NCI-H2107 (cell line): ENCODE results near the gene PPP4R2.
A peak's percentile ranks its signal among the peaks of the same experiment; 100 is the strongest.

Experiments
- DNase-seq: peaks from one replicate; lab custom pipeline; 2025; lab: John Stamatoyannopoulos, UW

The PPP4R2 gene

DNA sequence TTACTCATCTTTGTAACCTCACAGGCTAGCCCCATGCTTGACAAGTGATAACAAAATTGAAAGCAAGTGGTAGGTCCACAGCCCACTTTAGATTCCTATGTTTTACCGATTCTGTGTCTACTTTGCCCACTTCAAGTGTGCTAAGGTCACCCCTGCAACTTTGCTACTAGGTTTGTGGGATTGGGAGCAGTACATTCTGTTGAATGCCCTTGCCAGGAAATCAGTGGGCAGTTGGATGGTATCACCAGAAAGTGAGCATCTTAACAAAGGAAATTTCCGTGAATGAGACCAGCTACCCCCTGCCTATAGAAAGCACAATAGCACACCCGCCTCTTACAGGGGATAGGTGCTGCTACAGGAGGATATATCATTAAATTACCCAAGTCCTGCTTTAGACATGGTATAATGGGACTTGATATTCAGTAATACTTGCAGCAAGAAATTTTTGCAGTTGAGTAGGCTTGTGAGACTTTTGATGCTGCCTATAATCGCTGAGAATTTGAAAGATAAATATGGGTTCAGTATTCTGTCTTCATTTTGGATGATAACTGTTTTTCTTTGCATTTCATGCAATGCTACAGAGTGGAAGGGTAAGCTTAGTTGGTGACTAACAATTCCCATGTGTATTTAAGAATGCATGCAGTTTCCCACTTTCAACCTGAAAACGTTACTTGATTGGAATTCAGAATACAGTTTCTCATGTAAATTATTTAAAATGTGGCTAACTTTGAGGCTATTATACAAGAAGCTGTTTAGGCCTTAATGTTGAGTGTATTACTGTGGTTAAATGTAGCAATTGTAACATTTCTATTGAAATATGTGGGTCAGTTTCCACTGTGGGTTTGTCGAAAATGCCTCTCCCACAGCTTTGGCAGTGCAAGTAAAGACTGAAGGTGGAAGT is 74.3 kb downstream of the PPP4R2 start:
- DNase-seq: no peak

DNA sequence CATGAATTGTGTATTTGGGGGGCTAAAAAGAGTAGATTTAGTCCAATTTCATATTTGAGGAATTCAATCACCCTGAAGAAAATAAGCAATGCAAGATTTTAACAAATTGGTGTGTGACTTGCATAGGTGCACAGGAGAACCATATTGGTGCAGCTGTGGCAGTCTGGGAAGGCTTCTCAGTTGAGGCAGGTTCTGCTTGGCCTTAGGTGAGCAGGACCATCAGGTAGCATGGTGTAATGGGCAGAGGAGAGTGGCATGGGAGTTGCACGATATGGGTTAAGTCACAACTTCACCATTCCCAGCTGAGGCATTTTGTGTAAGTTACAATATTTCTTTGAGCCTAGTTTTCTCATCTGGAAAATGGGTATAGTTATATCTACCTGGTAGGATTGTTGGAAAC is 75.3 kb downstream of the PPP4R2 start:
- no peak for DNase-seq

DNA sequence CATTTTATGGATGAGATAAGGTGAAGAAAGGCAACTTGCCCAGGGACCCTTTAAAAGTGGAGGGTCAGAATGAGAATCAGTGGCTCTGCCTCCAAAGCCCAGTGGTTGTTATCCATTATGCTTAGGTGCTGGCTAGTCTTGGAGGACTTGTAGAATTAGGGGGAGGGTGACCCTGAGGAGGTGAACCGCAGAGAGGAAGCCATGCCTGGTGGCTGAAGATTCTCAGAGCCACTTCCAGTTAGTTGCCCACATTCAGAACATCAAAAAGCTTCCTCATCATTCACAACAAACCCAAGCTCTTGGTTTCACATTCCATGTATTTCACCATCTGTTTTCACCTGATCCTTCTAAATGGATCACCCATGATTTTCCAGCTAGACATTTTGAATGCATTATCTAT is 76.0 kb downstream of the PPP4R2 start:
- DNase-seq: no peak

DNA sequence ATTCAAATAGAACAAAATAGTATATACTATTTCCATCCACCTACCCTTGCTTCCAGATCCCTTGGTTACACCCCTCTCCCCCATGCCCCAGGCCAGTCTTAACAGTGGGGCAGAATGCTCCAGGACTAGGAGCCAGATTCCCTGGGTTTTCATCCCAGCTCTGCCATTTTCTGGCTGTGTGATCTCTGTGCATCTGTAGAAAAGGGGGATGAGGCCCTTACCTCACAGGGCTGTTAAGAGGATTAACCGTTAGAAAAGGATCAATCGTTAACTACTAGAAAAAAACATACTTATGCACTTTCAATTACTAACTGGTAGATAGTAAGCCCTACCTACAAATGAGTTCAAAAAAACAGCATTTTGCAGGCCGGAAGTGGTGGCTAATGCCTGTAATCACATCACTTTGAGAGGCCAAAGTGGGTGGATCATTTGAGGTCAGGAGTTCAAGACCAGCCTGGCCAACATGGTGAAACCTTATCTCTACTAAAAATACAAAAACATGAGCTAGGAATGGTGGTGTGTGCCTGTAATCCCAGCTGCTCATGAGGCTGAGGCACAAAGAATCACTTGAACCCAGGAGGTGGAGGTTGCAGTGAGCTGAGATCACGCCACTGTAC is 76.6 kb downstream of the PPP4R2 start:
- DNase-seq: no peak

DNA sequence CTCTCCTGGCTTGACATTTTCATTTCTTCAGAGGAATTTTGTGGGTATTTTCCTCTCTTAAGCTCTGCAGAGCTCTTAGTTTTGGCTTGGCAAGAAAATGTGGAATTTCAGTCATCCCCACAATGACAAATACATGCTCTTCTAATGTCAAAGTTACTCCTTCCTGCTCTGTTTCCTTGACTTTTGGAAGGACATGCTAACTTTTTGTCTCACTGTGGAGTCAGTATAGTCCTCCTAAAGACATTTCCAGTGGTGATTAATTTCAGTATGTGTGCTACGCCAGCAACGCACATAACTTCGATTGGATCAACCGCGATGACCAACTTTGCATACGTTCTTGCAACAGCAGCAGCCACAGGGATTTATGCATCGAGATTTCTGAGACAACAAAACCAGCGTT is 78.2 kb downstream of the PPP4R2 start:
- DNase-seq: no peak

DNA sequence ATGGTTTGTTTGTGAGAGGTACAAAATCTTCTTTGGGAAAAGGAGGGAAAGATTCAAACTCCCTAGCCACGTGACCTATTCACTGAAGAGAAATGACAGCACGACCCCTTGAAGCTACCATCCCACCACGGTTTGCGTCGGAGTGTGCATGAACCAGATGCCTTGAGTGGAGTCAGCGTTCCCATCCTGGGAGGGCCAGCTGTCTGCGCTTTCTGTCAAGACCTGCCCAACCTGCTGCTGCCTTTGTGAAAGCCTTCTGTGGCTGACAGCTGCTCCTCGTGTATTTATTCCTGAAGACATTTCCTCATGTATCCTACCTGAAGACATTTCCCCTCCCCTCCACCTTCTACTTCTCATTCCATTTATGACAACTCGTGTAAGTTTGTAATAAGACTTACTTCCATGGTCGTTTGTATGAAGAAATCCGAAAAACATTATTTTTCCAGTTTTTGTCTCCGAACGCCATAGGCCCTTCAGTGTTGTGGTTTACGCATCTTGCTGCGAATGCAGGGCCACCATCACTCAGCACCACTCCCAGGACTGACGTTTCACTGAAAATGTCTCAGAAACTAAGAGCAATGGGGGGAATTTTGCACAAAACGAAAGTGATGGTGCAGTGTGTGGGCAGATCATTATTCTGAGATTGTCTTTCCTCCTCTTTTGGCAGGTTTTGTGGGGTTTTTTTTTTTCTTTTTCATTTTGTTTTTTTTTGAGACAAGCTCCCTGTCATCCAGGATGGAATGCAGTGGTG is 83.8 kb downstream of the PPP4R2 start:
- DNase-seq: no peak

DNA sequence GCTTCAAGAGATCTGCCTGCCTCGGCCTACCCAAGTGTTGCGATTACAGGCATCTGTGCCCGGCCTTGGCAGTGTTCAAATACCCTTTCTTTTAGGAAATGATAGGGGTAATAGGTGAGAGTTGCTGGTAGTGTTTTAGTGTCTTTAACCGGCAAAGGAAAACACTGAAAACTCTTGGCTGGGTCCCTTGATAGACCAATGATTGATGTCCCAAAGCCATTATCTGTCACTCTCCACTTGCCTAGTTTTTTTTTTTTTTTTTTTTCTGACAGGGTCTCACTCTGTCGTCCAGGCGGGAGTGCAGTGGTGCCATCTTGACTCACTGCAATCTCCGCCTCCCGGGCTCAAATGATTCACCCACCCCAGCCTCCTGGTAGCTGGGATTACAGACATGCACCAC is 84.5 kb downstream of the PPP4R2 start:
- DNase-seq: no peak

DNA sequence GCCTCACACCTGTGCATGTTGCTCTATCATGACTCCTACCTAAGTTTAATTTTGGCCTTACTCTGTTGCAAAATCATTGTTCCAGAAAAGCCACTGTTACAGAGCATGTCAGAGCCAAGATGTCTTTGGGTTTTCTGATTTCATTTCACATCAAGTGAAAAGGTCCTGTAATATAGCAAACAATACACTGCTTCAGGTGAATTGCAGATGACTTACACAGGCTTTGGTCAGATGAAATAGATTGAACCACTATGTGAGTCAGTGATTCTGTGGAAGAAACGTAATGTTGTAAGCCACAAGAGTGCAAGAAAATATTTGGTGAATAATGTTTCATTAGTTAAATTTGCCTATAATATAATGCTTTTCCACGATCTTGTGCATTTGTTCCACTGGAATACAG is 87.6 kb downstream of the PPP4R2 start:
- DNase-seq: no peak

DNA sequence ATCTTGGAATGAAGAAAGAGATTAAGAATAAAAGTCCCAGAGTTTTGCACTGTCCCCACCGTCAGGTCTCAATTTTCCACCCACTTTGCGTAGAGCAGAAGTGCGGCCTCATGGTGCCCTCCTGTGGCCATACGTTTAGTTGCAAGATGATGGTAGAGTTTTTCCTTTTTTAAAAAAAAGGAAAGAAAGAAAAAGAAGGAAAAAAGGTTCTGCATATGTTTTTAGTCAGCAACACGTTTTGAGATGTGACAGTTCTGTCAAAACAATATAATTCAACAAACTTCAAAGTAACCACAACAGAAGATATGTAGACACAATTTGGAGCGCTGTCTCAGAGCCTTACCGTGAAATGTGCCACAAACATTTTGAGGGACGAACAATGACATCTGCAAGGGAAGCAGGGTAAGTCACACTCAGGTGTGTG is 89.5 kb downstream of the PPP4R2 start:
- DNase-seq: no peak

DNA sequence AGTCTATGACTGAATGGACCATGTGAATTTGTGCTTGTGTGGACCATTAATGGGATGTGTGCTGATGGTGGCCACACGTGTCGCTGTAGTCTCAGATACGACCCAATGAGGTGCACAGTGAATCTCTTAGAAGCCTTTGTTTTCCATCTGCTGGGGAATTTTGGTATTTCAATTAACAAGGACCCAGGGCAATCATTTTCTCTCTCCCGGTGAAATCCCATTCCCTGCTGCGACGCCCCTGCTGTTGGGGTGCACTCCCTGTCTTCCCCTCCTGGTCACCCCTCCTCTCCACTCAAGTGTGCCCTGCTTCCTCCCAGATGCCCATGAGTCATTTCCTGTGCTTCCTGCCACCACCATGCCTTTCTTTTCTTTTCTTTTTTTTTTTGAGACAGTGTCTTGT is 97.5 kb downstream of the PPP4R2 start:
- no peak for DNase-seq

DNA sequence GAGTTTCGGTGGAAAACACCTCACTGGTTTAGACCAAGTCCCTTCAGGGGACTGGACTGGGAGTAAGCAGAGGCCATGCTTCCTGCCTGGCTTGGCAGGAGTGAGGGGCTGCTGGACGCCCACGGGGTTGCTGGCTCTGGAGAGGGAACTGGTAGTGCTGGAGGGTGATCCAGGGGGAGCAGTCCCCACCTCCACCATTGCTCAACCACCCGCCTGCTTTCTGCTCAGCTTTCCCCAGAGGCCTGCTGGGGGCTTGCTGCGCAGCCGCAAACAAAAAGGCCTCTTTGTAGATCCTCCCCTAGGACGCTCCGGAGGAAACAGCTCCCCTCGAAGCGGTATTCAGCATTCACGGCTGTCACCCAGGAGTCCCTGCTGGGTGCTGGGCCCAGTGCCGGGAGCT is 98.3 kb downstream of the PPP4R2 start:
- no peak for DNase-seq

DNA sequence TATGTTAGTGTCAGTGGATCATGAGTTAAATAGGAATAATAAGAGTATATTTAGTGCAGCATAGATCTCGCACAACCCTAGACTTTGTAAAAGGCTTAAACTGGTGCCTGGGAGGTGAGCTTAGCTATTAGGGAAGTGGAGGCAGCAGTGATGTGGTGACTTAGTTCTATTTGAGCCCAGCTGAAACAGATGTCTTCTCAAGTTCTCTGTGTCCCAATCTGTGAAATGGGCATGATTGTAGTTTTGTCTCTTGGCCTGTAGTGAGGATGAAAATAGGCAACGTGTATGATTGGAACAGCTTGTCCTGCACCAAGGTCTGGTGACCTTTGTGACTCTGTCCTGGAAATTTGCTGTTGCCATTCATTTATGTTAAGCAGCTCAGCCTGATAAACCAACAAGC is 99.6 kb downstream of the PPP4R2 start:
- DNase-seq: no peak

DNA sequence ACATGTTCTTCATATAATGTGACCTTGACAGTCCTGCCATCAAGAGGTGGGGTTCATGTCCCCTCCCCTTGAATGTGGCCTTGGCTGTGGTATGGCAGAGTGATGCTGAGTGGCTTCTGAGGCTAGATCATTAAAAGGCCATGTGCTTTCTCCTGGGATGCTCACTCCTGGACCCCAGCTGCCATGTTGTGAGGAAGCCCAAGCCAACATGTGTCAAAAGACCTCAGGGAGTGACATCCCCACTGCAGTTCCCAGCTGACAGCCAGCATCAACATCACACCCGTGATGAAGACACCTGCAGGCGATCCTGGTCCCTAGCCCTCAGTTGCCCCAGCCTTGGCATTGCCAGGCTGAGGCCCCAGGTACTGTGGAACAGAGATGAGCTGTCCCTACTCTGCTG is 101.4 kb downstream of the PPP4R2 start:
- DNase-seq: no peak

DNA sequence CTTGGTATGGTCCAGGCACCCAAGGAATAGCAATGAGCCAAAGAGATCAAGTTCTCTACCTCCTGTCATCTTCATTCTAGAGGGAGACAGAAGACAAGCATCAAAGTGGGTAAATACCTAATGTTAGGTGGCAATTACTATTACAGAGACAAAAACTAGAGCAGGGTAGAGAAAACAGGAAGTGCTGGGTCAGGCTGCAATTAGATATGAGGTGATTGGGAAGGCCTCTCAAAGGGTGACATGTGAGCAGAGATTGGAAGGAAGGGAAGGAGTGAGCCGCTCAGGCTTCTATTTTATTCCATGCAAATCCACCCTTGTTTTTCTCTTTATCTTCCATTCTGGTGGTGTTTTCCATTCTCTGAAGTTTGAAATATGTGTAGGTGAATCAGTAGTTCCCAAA is 102.3 kb downstream of the PPP4R2 start:
- DNase-seq: no peak

DNA sequence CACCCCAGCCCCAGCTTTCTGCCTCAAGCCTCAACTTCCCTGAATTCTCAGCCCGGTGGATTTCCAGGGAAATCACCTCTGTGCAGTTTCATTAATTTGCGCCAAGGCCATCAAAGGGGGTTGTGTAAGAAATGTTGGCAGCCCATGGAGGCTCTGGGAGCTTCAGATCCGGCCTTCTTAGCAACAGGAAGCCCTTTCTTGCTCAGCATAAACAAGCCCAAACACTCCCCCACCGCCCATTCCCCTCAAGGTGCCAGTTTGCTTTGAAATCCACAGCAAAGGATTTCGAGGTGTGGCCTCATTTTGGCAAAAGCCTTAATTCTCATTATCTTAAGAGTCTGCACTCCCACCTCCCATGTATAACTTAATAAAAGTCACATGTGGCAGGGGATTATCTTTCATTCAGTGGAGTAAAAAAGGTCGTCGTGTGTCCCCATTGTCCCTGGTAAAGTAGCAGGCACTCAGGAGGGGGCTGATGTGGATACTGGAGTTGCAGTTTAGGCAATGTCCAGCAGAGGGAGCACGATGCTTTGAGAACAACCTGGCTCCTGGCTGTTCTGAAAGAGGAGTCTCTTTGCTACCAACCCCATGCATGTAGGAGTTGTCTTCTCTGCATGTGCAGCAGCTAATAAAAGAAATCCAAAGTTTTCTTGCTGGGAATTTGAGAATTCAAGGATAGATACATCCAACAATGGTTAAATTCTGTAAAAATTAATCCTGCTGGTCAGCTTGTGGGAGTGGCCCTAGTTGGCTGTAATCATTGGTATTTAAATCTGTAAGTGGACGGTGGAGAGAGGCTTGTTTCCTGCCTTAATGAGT is 104.3 kb downstream of the PPP4R2 start:
- DNase-seq: peak; percentile 21

DNA sequence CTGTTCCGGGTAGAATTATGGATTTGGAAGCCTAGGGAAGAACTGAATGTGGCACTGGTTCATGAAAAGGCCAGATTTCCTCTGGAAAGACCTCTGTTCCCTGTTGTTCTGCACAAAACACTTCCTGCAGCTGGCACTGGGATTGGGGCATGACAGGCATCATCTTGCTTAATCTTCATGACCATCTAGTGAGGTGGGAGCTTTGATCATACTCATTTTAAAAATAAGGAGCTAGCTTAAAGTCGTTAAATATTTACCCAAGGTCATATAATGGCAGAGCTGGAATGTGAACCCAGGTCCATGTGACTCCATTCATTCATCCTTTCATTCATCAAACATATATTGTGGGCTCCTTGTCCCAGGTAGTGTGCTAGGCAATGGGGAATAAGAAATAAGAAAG is 105.3 kb downstream of the PPP4R2 start:
- DNase-seq: no peak

DNA sequence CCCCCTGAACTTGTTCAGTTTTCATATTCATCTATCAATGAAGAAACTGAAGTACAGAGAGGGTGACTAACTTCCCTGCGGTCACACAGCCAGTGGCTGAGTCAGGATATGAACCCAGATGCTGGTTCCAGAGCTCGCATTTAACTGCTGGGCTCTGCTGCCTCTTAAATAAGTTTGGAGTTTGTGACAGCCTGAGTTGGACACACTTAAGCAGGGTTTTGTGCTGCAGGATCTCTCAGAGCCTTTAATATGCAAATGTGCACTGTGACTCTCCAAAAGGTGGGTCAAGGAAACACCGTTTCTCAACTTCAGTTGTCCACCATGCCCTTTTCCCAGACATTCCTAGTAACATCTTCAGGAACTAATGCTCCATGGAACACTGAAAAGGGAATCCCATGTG is 110.6 kb downstream of the PPP4R2 start:
- DNase-seq: no peak

DNA sequence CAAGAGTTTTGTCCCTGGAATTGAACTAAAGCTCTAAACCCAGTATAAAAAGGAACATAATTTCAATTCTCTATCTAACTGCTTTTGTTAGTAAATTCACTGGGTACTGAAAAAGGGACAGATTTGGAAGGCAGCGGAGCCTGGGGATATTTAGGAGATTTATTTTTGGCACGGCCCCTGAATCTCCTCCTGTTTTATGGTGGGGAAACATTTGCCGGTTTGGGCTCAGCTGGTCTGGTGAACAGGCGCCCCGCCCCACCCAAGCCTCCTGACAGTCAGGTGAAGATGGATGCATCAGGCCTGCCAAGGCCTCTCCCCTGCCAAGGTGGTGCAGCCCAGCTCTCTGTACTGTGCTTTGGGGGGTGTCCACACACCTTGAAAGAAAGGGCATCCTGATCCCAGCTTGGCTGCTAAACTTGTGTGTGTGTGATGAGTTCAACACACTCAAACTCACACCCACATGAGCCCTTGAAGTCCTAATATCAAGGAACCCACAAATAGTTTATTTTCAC is 111.1 kb downstream of the PPP4R2 start:
- no peak for DNase-seq

DNA sequence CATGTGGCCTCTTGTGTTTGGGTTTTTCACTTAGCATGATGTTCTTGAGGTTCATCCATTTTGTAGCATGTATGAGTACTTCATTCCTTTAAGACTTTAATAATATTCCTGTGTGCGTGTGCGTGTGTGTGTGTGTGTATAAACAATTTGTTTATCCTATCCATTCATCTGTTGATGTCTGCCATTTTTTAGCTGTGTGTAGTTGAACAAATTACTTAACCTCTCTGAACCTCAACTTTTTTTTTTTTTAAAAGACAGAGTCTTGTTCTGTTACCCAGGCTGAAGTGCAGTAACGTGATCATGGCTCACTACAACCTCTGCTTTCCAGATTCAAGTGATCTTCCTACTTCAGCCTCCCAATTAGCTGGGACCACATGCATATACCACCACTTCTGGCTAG is 112.1 kb downstream of the PPP4R2 start:
- DNase-seq: no peak

DNA sequence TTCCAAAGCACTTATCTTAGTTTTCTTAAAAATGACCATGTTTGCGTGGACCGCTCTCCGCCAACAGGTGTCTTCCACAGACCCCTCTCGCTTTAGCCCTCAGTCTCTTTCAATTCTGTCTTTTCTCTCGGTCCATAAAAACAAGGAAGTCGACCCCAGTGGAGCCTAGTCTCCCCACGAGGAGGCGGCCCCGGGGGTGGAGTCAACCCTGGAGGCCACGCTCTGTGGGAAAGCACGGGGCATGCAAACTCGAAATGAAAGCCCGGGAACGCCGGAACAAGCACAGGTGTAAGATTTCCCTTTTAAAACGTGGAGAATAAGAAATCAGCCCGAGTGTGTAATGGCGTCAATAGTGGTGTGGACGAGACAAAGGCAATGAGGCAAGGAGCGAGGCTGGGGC is 113.9 kb downstream of the PPP4R2 start:
- no peak for DNase-seq

DNA sequence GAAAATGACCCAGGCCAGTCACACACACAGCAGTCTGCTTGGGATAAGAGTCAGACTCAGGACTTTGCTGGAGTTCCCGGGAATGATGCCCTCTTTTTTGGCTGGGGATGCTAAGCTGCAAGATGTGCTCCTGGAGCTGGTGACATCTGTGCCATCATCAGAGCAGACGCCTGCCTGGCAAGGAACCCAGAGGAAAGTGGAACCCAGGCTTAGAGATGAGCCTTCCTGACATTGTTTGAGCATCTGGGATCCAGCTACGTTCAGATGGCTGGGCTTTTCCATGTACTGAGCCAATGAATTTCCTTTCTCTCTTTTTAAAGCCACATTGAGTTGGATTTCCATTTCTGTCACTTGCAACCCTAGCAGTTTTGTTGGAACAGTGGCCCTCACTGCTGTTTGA is 118.1 kb downstream of the PPP4R2 start:
- DNase-seq: no peak

DNA sequence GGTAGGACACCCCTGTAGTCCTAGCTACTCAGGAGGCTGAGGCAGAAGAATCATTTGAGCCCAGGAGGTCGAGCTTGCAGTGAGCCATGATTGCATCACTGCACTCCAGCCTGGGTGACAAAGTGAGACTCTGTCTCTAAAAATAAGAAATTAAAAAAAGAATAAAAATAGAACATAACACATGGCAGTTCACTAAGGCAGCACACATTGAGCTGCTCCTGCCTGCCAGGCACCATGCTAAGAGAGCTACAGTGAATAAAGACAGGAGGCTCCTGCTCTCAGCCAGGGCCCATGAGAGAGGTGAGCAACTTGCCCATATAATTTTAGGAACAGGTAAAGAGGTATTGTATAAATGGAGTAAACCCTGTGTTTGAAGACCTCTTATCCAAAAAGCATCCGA is 119.2 kb downstream of the PPP4R2 start:
- no peak for DNase-seq
